ENCODE measurements around the gene CDCA7L.

DNA sequence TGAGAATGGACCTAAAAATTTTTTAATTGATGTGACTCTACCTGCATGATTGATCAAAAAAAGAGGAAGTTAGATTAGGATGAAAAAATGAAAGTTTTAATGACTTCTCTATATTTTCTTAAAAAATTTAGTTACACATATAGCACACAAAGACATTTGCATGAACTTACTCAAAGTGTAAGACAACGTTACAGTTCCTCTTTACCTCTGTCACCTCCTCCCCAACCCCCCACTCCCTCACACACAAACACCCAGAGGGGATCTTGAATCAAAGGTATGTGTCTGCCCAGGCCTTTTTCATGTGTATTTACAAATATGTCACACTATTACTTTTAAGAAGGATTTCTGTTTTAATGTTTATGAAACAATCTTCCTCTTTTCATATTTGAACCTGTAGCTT is 20.6 kb upstream of the CDCA7L start:
- TF ChIP-seq POLR2AphosphoS5 (IDR thresholded peaks at IDR 0.05; ENCODE audit: low read depth, low read length) (no peak), POLR2A (IDR thresholded peaks at IDR 0.05; ENCODE audit: low read depth, low read length) (no peak), TAF1 (IDR thresholded peaks at IDR 0.05; ENCODE audit: low read depth, low read length) (no peak), SPI1 (IDR thresholded peaks at IDR 0.05; ENCODE audit: low read depth, low read length) (peak; percentile 96)
